HG03139 (cell line): Measurements from ENCODE around the gene CD93.

ENCODE experiments used
- ATAC-seq: cut with Tn5 transposase; IDR thresholded peaks from one replicate; pipeline ENCODE4 v1.9.1; 2021; ENCODE audit not compliant: unreplicated experiment

The CD93 gene

DNA sequence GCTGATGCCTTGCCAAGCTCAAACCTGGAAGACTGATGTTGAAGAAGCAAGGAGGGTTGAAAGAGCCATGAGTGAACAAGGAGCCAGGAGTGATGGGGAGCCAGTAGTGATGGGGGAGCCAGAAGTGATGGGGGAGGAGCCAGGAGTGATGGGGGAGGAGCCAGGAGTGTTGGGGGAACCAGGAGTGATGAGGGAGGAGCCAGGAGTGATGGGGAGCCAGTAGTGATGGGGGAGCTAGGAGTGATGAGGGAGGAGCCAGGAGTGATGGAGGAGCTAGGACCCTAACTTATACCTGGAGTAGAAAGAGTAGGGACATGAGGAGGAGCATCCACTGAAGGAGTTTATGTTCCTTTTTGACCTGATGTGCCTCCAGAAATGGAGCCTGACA lies 14.6 kb upstream of the CD93 start:
- no peak for ATAC-seq

DNA sequence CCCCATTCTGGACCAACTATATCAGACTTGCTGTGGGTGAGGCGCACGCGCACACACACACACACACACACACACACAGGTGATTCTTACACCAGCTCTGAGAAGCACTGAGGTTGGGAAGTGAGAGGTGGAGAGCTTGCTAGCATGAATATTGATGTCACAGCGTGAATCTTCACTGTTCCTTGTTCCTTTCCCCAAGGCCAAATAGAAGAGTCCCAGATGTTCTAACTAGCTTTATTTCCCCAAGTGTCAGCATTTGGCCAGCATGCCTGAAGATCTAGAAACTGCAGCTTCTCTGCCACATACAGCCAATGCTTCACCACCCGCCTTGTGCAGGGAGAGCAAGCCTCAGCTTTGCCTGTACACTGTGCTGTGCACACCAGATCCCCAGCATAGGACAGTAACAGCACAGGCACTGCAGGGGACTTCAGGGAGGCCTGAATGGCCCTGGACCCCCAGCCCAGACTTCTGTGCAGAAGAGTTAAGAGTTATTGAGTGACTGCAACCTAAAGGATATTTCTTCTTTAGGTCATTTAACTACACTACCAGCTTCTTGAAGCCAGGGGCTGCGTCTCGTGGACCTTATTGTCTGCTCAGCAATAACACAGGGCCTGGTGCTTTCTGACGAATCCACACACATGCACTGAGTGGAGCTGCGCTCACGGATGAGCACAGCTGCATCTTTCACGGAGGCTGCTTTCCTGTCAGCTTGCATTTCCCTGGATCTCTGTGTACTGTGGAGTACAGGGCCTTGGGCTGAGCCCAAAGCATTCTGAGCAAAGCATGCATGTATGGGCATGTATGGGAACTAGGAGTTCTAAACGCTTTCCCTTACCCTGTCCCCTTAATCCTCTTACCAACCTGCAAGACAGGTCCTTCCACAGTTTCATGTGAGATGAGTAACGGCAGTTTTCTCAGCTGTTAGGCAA lies 13.9 kb upstream of the CD93 start:
- no peak for ATAC-seq

DNA sequence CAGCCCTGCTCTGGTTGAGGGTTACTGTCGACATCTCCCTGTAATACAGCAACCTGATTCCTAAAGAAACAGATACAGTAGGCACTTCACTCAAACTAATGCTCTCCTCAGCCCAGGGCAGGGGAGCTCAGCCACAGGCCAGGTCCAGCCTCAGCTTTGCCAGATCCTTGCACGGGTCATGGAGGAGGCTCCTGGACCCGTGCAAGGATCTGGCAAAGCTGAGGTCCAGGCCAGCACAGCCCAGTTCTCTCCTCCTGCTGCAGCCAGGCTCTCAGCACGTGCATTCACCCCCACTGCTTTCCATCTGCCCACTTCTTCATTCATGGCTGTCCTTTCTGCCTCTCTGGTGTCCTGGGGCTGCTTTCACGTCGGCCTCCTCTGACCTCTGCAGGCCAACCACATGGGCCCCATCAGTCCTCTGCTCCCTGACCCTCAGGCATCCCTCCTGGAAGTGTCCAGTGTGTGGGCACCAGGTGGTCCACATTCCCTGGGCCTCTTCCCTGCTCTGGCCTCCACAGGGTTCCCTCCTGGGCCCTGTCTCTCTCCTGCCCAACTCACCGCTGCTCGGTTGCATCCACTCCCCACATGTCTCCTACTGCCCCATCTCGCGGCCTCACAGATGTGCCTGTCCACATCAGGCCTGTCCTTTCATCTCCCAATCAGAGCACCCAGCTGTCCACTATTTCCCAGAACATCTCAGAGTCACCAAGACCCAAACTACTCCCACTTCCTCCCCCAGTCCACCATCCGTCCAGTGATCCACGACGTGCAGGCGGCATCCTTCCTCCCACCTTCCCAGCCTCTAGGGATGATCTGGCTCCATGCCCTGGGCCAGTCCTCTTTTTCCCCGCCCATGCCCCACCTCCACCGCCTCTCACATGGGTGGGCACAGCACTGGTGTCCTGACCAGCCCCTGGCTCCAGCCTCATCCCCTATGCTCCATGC lies 11.8 kb upstream of the CD93 start:
- no peak for ATAC-seq

DNA sequence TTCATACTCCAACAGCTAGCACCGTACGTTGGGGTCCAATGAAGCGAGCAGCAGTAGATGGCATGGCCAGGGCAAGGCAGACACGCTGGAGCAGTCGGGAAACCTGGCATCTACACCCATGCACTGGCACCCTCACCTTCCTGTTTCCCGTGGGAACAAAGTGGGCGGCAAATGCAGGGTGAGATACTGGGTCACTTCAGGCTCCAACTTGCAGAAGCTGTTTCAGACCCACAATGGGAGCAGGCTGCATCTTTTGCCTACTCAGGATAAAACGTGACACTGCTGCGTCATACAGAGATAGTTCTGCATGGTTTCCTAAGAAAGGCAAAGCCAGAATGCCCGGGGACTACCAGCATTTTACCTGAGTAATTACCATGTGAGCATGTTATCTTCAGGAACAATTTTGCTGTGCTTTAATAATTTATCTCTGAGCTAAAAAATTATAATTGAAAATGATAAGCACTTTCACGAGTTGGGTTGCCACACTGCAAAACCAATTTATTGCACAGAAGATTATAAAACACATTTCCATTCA lies 10.9 kb upstream of the CD93 start:
- ATAC-seq: no peak

DNA sequence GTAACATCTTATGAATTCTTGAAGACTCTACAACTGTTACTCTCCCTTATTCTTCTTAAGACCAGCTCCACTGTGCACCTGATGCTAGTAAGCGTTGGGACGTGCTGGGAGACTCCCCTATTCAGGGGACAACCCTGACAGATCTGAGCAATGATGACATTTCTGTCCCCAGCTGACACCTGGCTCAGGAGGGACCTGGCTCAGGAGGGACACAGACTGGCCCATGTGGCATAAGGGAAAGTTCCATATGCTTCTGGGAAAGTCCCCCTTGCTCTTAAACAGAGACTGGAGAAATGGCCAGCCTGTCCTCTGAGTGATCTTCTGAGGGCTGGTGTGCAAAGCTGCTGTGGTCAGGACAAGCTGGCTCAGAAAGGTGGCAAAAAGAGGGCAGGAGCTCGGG lies 10.0 kb upstream of the CD93 start:
- ATAC-seq: no peak

DNA sequence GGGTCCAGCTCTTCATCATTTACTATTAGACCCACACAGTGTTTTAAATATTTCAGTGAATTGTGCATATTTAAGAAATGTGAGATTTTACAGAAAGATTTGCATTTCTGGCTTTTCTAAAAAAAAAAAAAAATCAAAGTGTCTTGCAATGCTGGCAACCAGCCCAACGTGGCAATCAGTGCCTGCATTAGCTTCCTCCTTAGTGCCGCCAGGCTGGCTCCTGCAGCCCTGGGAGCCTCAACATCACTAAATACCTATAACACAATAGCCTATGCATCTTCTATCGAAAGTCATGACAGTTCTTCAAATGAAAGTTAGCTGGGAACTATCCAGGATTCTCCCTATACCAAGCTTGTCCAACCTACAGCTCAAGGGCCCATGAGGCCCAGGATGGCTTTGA lies 9.4 kb upstream of the CD93 start:
- no peak for ATAC-seq

DNA sequence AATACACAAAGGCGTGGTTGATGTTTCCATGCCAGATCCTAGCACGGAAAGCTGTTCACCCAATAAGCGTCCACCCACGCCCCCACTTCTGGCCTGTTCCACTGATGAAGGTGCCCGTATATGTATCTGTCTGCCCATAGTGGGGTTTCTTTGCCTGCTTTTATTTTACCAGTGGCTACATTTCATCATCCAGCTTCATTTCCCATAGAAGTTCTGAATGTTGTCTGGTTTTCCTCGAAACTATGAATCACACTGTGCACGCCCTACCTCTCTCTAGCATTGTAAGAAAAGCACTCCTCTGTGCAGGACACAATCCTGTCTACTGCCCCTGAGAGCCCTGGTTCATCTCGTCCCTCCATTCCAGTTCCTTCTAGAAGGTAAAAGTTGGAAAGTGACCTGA lies 8.8 kb upstream of the CD93 start:
- ATAC-seq: no peak

DNA sequence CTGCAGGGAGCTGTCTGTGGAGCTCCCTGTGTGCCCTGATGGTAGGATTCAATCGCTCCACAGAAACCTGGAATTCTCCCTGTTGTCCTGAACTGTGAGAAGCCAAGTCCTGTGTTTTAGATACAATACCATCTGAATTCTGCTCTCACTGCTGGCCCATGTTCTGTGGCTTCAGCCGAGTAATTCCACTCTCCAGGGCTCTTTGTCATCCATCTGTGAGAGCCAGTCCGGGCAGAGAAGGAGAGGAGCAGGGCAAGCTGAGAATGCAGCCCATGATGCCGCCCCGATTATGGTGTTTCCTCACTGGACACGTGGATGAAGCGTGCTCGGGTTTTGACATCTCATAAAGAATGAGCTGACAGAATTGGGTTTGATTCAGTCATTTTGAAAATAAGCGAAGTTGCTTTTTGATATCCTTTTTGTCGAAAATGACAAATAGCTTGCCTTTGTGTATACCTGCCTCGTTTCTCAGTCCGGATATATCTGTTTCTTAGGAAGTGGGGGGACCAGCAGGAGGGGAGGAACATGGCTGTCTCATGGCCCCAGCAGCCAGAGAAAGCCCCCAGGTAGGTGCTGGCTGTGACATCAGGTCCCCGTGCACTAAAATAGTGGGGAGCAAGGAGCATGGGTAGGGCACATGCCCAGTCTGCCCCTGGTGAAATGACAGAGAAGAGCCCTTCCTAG lies 8.2 kb upstream of the CD93 start:
- ATAC-seq: no peak

DNA sequence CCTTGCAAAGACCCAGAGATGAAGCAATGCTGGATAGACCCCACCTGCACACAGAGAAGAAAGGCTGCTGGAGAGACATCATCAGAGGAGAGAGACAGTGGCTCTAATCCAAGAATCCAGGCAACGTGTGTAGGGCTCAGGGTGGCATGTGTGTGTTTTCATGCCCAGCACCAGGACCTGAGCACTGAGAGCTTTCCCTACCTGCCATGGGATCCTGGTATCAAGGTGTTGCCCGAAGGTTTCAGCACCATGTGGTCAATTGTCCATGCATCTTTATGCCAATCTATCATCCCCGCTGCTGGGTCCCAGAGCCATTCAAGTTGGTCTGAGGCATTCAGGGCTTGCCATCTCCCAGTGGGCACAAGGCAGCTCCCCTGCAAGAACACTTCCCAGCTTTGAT lies 7.5 kb upstream of the CD93 start:
- ATAC-seq: no peak

DNA sequence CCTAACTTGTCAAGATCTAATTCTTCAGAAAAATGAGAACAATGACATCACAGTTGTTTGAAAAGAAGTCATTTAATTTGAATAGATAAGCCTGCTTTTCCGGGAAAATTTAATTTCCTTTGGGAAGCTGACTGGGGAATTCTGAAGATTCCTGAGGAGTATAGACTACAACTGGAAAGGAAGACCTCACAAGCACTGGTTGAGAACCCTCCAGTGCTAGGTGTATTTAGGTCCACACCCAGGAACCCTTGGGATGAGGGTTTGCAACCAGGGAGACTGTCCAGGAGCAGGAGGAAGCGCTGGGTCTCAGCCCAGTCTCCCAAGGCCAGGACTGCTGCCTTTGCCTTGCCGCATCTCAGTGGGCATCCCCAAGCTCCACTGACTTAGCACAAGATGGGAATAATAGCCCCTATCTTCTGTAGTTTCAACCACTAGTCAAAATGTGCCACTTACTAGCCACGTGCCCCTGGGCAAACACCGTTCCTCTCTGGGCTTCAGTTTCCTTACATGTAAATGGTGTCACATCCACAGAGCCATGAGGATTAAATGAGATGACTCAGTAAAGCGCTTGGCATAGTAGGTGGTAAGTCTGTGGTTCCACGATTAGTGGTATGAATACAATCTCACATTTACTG lies 6.9 kb upstream of the CD93 start:
- no peak for ATAC-seq

DNA sequence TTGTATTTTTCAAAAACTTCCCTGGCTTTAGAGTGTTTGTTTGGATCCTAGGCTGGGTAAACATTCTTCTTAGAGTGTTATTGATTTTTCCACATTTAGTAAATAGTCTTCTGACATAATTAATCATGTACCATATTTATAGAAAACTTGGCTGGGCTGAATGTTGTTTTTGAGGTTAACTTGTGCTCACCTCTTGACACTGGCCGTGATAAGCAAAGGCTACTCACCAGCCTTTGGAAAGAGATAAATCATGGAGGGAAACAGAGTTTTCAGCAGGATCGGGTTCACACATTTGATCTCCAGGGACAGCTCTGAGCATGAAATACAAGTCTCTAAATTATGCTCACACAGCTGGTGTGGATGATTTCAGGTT lies 6.2 kb upstream of the CD93 start:
- no peak for ATAC-seq

DNA sequence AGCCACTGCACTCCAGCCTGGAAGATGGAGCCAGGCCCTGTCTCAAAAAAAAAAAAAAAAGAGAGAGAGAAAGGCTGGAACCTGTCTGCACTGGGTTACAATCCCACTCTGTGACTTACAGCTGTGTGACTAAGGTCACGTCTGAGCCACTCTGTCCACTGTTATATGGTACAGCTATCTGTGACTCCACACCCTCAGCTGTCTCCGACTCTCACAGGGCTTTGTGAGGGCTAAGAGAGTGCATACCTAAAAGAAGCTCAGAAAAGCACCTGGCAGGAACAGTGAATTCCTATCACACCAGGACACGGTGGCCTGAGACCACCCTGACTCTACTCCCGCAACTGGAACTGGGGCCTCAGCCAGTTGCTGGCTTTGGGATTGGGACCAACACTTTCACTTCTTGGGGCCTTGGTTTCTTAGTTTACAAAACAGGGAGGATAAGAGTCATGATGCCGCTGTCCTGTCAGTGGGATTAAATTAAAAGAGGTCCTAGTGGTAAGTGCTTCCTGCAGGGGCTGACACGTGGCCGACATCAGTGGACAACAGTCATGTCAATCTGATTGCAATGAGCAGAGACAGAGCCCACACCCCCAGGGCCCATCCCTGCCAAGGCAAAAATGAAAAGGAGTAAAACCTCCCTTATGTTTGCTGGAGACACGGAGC lies 5.7 kb upstream of the CD93 start:
- no peak for ATAC-seq

DNA sequence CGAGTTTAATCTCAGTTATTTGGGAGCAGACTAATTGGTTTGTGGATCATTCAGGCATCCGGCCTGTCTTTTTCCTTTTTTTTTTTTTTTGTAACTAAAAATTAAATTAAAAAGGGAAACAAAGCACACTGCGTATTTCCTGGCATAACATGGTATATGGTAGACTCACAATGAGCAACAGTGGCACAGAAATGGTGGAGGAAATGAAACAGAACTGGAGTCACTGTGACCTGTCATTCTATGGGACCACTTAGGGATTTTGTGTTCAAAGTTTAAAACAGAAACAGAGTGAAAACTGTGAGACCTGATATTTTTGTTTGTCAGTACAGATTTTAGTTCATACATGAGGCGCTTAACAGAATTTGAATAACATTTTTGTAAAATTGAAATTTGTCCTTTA lies 4.8 kb upstream of the CD93 start:
- no peak for ATAC-seq

DNA sequence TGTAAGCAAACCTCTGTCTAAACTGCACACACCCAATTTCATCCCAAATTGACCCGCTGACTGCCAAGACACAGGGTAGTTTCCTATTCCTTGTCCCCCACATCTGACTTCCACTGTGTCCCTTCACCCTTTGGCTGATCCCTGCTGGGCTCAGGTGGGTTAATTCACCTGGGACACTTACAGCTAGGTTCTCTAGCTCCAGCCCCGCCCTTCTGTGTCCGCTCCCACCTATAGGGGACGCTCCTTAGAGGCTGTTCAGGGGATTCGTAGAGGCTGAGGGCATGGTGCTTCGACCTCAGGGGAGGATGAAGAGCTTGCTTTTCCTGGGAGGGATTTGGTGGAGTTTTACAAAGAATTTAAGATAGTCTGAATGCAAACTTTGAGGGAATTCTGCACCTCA lies 4.0 kb upstream of the CD93 start:
- ATAC-seq: no peak

DNA sequence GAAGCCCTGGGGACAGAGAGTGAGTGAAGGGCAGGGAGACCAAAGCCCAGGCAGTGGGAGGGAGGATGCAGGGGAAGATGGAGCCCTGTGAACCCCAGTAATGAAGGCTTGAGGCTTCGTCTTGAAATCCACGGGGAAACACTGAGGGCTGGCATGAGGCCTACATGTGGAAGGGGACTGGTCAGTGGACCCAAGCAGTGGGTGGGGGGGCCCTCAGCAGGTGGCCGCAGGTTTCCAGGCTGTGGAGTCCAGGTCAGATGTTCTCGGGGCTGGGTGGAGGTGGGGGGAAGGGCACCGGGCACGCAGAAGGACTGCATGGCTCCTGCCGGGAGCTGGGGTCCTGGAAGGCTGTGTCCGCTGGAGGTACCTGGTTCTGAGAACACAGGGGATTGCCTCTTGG lies 2.7 kb upstream of the CD93 start:
- ATAC-seq: no peak

DNA sequence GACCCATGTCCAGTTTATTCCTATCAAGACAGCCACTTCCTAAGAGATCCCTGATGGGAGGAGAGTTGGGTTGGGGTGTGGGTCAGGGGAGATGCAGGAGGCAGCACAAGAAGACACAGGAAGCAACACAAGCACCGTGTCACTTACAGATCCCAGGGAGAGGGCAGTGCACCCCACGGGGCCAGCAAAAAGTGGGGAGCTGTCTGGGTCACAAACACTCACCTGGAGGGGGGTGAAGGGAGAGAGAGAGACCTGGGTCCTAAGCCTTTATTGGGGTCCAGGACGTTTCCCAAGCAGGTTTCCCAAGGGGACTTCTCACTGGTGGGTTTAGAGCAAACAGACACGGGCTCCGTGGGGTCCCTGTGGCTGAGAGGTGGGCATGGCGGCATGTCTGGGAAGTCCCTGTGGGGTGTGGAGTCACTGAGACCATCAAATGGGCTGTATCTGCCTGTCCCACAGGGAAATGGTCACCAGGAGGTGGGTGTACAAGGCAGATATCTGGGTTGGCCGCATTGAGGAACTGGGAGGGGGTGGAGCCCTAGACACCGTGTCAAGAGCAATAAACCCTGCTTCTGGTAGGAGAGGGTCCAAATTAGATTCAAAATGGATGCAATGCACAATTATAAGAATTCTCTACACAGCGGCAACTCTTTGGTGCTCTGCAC lies 1.6 kb upstream of the CD93 start:
- no peak for ATAC-seq

DNA sequence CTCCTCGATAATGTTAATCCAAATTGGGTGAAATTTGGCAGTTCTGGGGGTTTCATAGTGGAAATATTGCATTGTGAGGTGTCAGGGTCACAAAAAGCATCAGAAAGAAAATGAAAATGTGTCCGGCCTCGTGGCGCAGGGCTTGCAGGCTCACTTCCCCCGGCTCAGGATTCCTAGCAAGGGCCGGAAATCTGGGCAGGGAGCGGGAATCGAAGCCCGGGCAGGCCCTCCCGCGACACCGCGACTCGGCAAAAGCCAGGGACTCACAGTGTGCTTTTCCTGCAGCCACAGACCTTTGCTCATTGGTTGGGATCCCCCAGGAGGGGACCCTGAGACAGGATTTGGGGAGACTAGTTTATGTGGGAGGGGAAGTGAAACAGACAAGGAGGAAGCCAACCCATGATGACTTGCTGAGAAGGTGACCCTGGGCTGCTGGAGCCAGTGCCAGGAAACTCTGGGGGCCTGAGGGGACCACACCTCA lies 847 bp upstream of the CD93 start:
- no peak for ATAC-seq

DNA sequence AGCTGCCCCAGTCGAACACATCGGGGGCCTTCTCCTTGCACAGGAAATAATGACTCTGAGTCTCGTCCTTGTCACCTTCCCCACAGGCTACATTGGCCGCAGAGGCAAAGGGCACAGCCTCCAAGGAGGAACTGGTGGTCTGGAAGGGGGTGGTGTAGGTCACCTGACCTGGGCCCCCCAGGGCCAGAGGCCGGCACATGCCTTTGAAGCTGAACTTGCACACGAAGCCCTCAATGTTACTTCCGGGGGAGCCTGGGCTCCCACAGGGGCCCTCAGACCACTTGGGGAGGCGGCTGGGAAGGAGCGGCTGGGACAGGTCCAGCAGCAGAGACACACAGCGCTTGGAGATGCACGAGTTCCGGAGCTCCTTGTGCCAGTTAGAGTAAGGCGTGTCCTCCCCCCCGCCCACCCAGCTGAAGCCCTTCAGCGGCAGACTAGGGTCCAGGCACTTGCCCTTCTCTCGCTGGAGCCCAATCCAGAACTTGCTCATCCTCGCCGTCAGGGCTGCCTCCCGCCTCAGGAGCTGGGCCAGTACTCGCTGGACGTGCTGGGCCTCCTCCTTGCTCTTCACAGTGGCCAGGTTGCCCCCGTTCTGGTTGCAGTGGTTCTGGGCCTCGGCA lies 578 bp downstream of the CD93 start:
- no peak for ATAC-seq

DNA sequence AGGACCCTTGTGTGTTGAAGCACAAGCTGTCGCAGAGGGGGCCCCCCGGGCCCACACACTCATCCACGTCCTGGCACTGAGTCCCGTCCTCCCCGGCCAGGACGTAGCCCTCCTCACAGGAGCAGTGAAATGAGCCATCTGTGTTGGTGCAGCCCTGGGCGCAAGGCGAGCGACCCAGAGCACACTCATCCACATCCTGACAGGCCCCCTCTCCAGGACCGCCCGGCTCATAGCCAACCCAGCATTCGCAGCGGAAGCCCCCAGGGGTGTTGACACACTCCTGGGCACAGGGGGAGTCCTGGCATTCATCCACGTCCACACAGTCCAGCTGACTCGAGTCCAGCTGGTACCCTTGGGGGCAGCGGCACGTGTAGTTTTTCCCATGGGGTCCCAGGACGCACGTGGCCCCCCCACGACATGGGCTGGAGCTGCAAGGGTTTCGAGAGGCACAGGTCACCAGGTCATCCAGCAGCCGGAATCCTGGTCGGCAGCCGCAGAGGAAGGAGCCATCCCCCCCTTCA lies 1.2 kb downstream of the CD93 start:
- ATAC-seq: no peak
